ENCODE results near the gene CKAP2L.

GRCh38 chr2:112712903-112713584 is 51.4 kb downstream of the CKAP2L start:
- no peak for TF ChIP-seq REST (IDR thresholded peaks at IDR 0.05; ENCODE audit: unreplicated experiment)
- no peak for TF ChIP-seq CTCF (conservative IDR thresholded peaks at IDR 0.05; ENCODE audit: low read depth in 2 of 2)
- TF ChIP-seq EZH2 (IDR thresholded peaks at IDR 0.05; ENCODE audit: low read depth, unreplicated experiment): no peak
- no peak for TF ChIP-seq JUNB (IDR thresholded peaks at IDR 0.05; ENCODE audit: unreplicated experiment)
- TF ChIP-seq POLR2AphosphoS5 (IDR thresholded peaks at IDR 0.05; ENCODE audit: low read depth): no peak
- no peak for TF ChIP-seq CREB1 (CRISPR knock-in tag; IDR thresholded peaks at IDR 0.05; ENCODE audit: low read depth)
- TF ChIP-seq EZH2phosphoT487 (IDR thresholded peaks at IDR 0.05; ENCODE audit: unreplicated experiment): no peak
- TF ChIP-seq ETS1 (IDR thresholded peaks at IDR 0.05): no peak
- no peak for TF ChIP-seq NANOG (IDR thresholded peaks at IDR 0.05; ENCODE audit: borderline replicate concordance)
- TF ChIP-seq ZNF331 (CRISPR knock-in tag; IDR thresholded peaks at IDR 0.05; ENCODE audit: low read depth): no peak

Measured in GM23338 (cell line).